ENCODE results near the gene DTNBP1. TPM values are rescaled to one million over a fixed set of nuclear protein-coding genes. Genes with fewer than 3 reads are reported as not detected.

DTNBP1 gene
- total and polyA plus RNA-seq, 2 donors (not counting 3 experiments of a cell fraction or from before 2014, with no cell fraction given): 24.3 to 28.9 TPM

GRCh38 chr6:15538106-15538505 lies 124.7 kb downstream of the DTNBP1 start:
- Histone ChIP-seq H3K79me2 (ENCODE audit: control insufficient read depth, insufficient read depth, low read length) (no peaks in the 10 kb centered on the region), H3K27me3 (ENCODE audit: control insufficient read depth in 2 of 2, insufficient read depth in 2 of 2, low read length in 2 of 2) (no peaks in the 10 kb centered on the region), H3K4me3 (replicated peaks in 1 of 3; ENCODE audit: insufficient read depth in 1 of 3, low read depth in 1 of 3, low read length in 3 of 3) (no peak overlapping the region), H3K9me1 (replicated peaks; ENCODE audit: control insufficient read depth, extremely low read depth, insufficient read depth, low read length) (no peaks in the 10 kb centered on the region), H3K9ac (replicated peaks; ENCODE audit: extremely low read depth, insufficient read depth, low read length) (no peak overlapping the region), H4K20me1 (replicated peaks; ENCODE audit: control insufficient read depth, extremely low read depth, insufficient read depth, low read length) (no peaks in the 10 kb centered on the region), H2AFZ (ENCODE audit: low read depth, low read length) (no peak overlapping the region), H3K27ac (ENCODE audit: insufficient read depth, low read depth, low read length) (no peak overlapping the region), H3K9me3 (replicated peaks; ENCODE audit: control insufficient read depth, insufficient read depth, low read length) (no peaks in the 10 kb centered on the region), H3K4me2 (ENCODE audit: insufficient read depth, low read length) (no peak overlapping the region), H3K4me1 (ENCODE audit: control insufficient read depth, extremely low read depth, insufficient read depth, low read length) (no peaks in the 10 kb centered on the region), H3K36me3 (ENCODE audit: control insufficient read depth in 2 of 2, extremely low read depth in 1 of 2, insufficient read depth in 2 of 2, low read length in 2 of 2) (no peaks in the 10 kb centered on the region)
- POLR2A ChIA-PET: no interaction called here
- BruUV-seq (replicated peaks): no TSS peak
- DNase-seq (ENCODE audit: low read depth, low spot score): no peak
- CTCF ChIA-PET: no interaction called here
- no peak for TF ChIP-seq POLR2AphosphoS5 (IDR thresholded peaks at IDR 0.05; ENCODE audit: insufficient read depth, low read depth, low read length)
- intact Hi-C loops (cut with micrococcal nuclease): no loop called here
- FAIRE-seq: no peak
- dilution Hi-C loops (cut with MboI; ENCODE audit: extremely low pct_ligation_motif_present, low sequenced_read_pairs): no loop called here

DNA sequence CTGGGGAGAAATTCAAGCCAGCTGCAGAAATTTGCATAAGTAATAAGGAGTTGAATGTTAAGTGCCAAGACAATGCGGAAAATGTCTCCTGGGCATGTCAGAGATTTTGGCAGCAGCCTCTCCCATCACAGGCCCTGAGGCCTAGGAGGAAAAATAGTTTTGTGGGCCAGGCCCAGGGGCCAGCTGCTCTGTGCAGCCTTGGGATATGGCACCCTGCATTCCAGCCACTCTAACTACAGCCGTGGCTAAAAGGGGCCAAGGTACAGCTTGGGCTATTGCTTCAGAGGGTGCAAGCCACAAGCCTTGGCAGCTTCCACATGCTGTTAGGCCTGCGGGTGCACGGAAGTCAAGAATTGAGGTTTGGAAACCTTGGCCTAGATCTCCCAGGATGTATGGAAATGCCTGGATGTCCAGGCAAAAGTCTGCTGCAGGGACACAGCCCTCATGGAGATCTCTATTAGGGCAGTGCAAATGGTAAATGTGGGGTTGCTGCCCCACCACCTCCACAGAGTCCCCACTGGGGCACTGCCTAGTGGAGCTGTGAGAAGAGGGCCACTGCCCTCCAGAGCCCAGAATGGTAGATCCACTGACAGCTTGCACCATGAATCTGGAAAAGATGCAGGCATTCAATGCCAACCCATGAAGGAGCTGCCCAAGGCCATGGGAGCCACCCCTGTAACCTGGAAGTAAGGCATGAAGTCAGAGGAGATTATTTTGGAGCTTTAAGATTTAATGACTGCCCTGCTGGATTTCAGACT lies 126.5 kb downstream of the DTNBP1 start:
- H3K9me3 ChIP-seq (replicated peaks; ENCODE audit: control insufficient read depth, insufficient read depth, low read length): no peaks in the 10 kb centered on the region
- no TSS peak for BruUV-seq (replicated peaks)
- FAIRE-seq: no peak
- H3K36me3 ChIP-seq (ENCODE audit: control insufficient read depth in 2 of 2, extremely low read depth in 1 of 2, insufficient read depth in 2 of 2, low read length in 2 of 2): peaks cover 0 to 2% of the 10 kb centered on the region in 2 experiments
- no peak overlapping the region for H3K27ac ChIP-seq (ENCODE audit: insufficient read depth, low read depth, low read length)
- dilution Hi-C loops (cut with MboI; ENCODE audit: extremely low pct_ligation_motif_present, low sequenced_read_pairs) (no loop called here), intact Hi-C loops (cut with micrococcal nuclease) (no loop called here)
- H3K4me3 ChIP-seq (replicated peaks in 1 of 3; ENCODE audit: insufficient read depth in 1 of 3, low read depth in 1 of 3, low read length in 3 of 3): no peak overlapping the region
- no peak overlapping the region for H2AFZ ChIP-seq (ENCODE audit: low read depth, low read length)
- H3K4me1 ChIP-seq (ENCODE audit: control insufficient read depth, extremely low read depth, insufficient read depth, low read length): no peaks in the 10 kb centered on the region
- H3K79me2 ChIP-seq (ENCODE audit: control insufficient read depth, insufficient read depth, low read length): no peaks in the 10 kb centered on the region
- H3K9me1 ChIP-seq (replicated peaks; ENCODE audit: control insufficient read depth, extremely low read depth, insufficient read depth, low read length): no peaks in the 10 kb centered on the region
- TF ChIP-seq, protein P1, sequence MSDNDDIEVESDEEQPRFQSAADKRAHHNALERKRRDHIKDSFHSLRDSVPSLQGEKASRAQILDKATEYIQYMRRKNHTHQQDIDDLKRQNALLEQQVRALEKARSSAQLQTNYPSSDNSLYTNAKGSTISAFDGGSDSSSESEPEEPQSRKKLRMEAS (IDR thresholded peaks at IDR 0.05; ENCODE audit: insufficient read depth, insufficient read length): no peak
- TF ChIP-seq POLR2A (IDR thresholded peaks at IDR 0.05; ENCODE audit: low read depth, low read length) (no peak), MYC (IDR thresholded peaks at IDR 0.05; ENCODE audit: low read depth, low read length) (no peak), POLR2AphosphoS5 (IDR thresholded peaks at IDR 0.05; ENCODE audit: insufficient read depth, low read depth, low read length) (no peak), JUN (IDR thresholded peaks at IDR 0.05; ENCODE audit: borderline replicate concordance, insufficient read depth, insufficient read length, low read depth) (no peak), GATA2 (IDR thresholded peaks at IDR 0.05; ENCODE audit: insufficient read depth, insufficient read length, low read depth, low read length) (no peak), EZH2 (IDR thresholded peaks at IDR 0.05; ENCODE audit: borderline replicate concordance, low read depth, low read length, severe bottlenecking) (no peak), CTCF (IDR thresholded peaks at IDR 0.05; ENCODE audit: extremely low read depth in 1 of 2, insufficient read depth in 1 of 2, low read depth in 1 of 2, low read length in 2 of 2) (no peak), FOS (IDR thresholded peaks at IDR 0.05; ENCODE audit: borderline replicate concordance, insufficient read depth, low read length) (no peak)
- no peaks in the 10 kb centered on the region for H4K20me1 ChIP-seq (replicated peaks; ENCODE audit: control insufficient read depth, extremely low read depth, insufficient read depth, low read length)
- ChIA-PET POLR2A (no interaction called here), CTCF (interaction anchor here (1.0 to 1.3 kb wide), 2 partner anchors 9 to 14 kb away, joined by 3 read pairs; no protein-coding TSS in a partner anchor)
- no peaks in the 10 kb centered on the region for H3K27me3 ChIP-seq (ENCODE audit: control insufficient read depth in 2 of 2, insufficient read depth in 2 of 2, low read length in 2 of 2)
- no peak overlapping the region for H3K4me2 ChIP-seq (ENCODE audit: insufficient read depth, low read length)
- H3K9ac ChIP-seq (replicated peaks; ENCODE audit: extremely low read depth, insufficient read depth, low read length): no peak overlapping the region
- no peak for DNase-seq (ENCODE audit: low read depth, low spot score)
